ENCODE data around the gene CEP350.
"Not testable (repeated sequence)": the region's sequence is repeated elsewhere in the genome, so short reads cannot be mapped to it uniquely, and the experiment has no call there.

CEP350 gene

DNA sequence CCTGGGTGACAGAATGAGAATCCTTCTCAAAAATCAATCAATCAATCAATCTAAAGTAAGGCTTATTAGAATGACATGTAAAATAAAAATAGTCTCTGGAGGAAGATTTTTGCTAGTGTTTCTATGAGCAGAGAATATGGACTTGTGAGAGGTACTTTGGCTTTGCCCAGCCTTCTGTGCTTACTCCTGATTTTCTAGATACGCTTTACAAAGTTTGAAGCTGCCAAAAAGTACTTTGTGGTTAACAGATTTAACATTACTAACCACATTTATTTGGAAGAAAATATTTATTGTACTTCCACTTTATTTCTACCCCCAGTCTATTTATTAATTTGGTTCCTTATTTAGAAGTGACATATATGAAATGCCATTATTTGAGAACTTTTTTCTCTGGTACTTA is 41.0 kb downstream of the CEP350 start:
- Mint-ChIP-seq H3K4me3 (no peak overlapping the region), H3K4me1 (ENCODE audit: low read depth) (peaks cover 2% of the 10 kb centered on the region), H3K9me3 (no peaks in the 10 kb centered on the region), H3K36me3 (ENCODE audit: low read depth) (peaks cover 29% of the 10 kb centered on the region), H3K27me3 (ENCODE audit: low read depth) (no peaks in the 10 kb centered on the region), H3K27ac (no peak overlapping the region)
- DNase-seq (ENCODE audit: low spot score) = no peak

DNA sequence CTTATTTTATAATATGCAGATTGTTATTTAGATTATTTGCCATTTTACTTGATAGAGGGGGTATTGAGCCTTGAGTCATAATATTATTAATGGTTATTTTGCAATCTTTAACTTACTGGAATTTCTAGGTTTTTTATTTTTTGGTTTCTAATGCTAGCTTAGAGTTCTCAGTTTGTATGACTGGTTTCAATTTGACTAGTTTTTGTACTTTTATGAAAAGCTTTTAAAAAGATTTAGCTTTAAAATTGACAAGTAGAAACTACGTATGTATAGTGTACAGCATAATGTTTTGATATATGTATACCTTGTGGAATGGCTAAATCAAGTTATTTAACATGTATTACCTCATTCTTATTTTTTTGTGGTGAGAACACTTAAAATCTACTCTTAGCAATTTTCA is 41.5 kb downstream of the CEP350 start:
- Mint-ChIP-seq H3K27ac (no peak overlapping the region), H3K4me3 (no peak overlapping the region), H3K27me3 (ENCODE audit: low read depth) (no peaks in the 10 kb centered on the region), H3K9me3 (no peaks in the 10 kb centered on the region), H3K36me3 (ENCODE audit: low read depth) (peaks cover 26% of the 10 kb centered on the region), H3K4me1 (ENCODE audit: low read depth) (no peaks in the 10 kb centered on the region)
- DNase-seq (ENCODE audit: low spot score) = no peak

DNA sequence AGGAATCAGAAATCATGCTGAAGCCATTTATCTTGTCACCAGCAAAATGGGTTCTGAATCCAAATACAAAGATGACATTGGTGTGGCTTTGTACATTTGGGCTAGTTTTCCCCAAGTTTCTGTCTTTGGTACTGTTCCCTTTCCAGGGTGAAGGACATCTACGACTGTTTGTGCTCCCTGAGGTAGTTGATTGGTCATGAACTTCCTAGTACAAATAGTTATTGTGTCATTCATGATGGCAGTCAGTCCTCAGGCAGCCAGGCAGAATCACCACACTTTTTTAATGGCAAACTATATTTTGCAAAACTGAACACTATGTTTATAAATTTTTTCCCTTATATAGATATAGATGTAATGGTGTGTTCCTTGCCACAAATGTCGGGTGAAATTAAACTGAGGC is 46.0 kb downstream of the CEP350 start:
- peaks cover 2% of the 10 kb centered on the region for H3K4me1 Mint-ChIP-seq (ENCODE audit: low read depth)
- no peaks in the 10 kb centered on the region for H3K9me3 Mint-ChIP-seq
- peaks cover 20% of the 10 kb centered on the region for H3K36me3 Mint-ChIP-seq (ENCODE audit: low read depth)
- no peak for DNase-seq (ENCODE audit: low spot score)
- H3K27ac Mint-ChIP-seq = no peak overlapping the region
- H3K27me3 Mint-ChIP-seq (ENCODE audit: low read depth) = no peaks in the 10 kb centered on the region
- H3K4me3 Mint-ChIP-seq = no peak overlapping the region

DNA sequence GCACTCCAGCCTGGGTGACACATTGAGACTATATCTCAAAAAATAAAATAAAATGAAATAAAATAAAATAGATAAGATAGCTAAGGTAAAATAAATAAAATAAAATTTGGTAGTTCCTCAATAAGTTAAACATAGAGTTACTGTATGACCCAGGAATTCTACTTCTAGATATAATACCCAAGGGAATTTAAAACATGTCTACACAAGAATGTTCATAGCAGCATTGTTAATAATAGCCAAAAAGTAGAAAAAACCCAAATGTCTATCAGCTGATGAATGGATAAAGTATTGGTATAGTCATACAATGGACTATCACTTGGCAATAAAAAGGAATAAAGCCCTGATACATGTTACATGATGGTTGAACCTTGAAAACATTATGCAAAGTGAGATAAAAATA is 47.8 kb downstream of the CEP350 start:
- peaks cover 24% of the 10 kb centered on the region for H3K36me3 Mint-ChIP-seq (ENCODE audit: low read depth)
- no peaks in the 10 kb centered on the region for H3K27me3 Mint-ChIP-seq (ENCODE audit: low read depth)
- peaks cover 3% of the 10 kb centered on the region for H3K9me3 Mint-ChIP-seq
- peaks cover 2% of the 10 kb centered on the region for H3K4me1 Mint-ChIP-seq (ENCODE audit: low read depth)
- H3K4me3 Mint-ChIP-seq = no peak overlapping the region
- H3K27ac Mint-ChIP-seq = no peak overlapping the region
- no peak for DNase-seq (ENCODE audit: low spot score)

DNA sequence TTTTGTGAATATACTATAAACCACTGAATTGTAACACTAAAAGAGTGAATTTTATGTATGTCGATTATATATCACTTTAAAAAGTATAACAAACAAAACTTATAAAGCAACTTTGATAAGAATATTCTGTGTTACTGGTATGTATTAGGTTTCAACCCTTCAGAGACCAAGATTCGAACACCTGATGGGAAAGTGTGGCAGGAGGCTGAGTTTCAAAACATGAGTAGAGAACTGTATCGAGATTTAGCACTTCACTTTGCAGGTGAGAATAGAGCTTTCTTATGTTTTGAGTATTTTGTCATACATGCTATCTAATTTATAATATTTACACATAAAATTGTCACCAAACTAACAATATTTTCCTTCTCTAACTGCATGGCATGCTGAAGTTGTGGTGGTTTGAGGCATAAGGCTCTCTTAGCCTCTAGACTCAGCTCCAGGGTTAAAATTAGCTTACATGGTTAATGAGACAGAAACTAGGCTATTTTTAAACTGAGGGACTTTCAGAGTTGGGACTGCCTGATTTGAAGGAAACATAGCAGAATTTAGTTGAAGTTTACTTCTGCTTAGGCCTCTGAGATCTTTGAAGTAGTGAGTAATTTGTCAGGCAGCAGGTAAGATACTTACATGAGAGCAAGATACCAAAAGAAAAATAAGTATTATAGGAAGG is 48.6 kb downstream of the CEP350 start:
- DNase-seq (ENCODE audit: low spot score) = no peak
- no peaks in the 10 kb centered on the region for H3K27me3 Mint-ChIP-seq (ENCODE audit: low read depth)
- H3K4me3 Mint-ChIP-seq = no peak overlapping the region
- H3K36me3 Mint-ChIP-seq (ENCODE audit: low read depth) = peaks cover 30% of the 10 kb centered on the region
- peaks cover 2% of the 10 kb centered on the region for H3K4me1 Mint-ChIP-seq (ENCODE audit: low read depth)
- H3K9me3 Mint-ChIP-seq = peaks cover 3% of the 10 kb centered on the region
- H3K27ac Mint-ChIP-seq = no peak overlapping the region

DNA sequence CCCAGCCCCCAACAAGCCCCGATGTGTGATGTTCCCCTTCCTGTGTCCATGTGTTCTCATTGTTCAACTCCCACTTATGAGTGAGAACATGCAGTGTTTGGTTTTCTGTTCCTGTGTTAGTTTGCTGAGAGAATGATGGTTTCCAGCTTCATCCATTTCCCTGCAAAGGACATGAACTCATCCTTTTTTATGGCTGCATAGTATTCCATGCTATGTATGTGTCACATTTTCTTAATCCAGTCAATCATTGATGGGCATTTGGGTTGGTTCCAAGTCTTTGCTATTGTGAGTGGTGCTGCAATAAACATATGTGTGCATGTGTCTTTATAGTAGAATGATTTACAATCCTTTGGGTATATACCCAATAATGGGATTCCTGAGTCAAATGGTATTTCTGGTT is 52.2 kb downstream of the CEP350 start:
- H3K36me3 Mint-ChIP-seq (ENCODE audit: low read depth) = peaks cover 35% of the 10 kb centered on the region
- H3K27ac Mint-ChIP-seq, H3K4me3 Mint-ChIP-seq: not testable (repeated sequence)

DNA sequence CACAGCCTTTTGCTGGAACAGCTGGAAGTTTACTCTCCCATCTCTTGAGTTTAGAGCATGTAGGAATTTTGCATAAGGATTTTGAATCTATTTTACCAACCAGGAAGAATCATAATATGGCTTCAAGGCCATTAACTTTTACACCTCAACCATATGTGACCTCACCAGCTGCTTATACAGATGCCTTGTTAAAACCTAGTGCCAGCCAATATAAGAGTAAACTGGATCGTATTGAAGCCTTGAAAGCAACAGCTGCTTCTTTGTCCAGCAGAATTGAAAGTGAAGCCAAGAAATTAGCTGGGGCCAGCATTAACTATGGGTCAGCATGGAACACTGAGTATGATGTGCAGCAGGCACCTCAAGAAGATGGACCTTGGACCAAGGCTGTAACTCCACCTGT is 65.4 kb downstream of the CEP350 start:
- H3K27me3 Mint-ChIP-seq (ENCODE audit: low read depth) = no peaks in the 10 kb centered on the region
- H3K4me3 Mint-ChIP-seq = no peak overlapping the region
- H3K36me3 Mint-ChIP-seq (ENCODE audit: low read depth) = peaks cover 51% of the 10 kb centered on the region
- DNase-seq (ENCODE audit: low spot score) = no peak
- no peaks in the 10 kb centered on the region for H3K9me3 Mint-ChIP-seq
- H3K27ac Mint-ChIP-seq = no peak overlapping the region
- H3K4me1 Mint-ChIP-seq (ENCODE audit: low read depth) = no peaks in the 10 kb centered on the region

More for the DNA sequence above, 52.2 kb downstream of the CEP350 start:
- H3K4me1 Mint-ChIP-seq (ENCODE audit: low read depth); DNase-seq (ENCODE audit: low spot score); H3K9me3 Mint-ChIP-seq; H3K27me3 Mint-ChIP-seq (ENCODE audit: low read depth): not testable (repeated sequence)

DNA sequence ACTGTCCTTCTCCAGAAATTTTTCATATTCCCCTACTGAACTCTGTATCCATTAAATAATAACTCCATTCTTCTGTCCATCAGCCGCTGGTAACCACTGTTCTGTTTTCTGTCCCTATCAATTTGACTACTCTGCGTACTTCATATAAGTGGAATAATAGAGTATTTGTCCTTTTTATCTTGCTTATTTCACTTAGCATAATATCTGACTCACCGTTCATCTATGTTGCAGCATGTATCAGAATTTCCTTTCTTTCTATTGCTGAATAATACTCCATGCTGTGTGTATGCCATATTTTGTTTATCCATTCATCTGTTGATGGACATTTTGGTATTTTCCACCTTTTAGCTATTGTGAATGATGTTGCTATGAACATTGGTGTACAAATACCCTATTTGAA is 71.9 kb downstream of the CEP350 start:
- Mint-ChIP-seq H3K9me3 (no peaks in the 10 kb centered on the region), H3K27ac (no peak overlapping the region), H3K27me3 (ENCODE audit: low read depth) (no peaks in the 10 kb centered on the region), H3K36me3 (ENCODE audit: low read depth) (peaks cover 29% of the 10 kb centered on the region), H3K4me3 (no peak overlapping the region), H3K4me1 (ENCODE audit: low read depth) (no peaks in the 10 kb centered on the region)
- no peak for DNase-seq (ENCODE audit: low spot score)

DNA sequence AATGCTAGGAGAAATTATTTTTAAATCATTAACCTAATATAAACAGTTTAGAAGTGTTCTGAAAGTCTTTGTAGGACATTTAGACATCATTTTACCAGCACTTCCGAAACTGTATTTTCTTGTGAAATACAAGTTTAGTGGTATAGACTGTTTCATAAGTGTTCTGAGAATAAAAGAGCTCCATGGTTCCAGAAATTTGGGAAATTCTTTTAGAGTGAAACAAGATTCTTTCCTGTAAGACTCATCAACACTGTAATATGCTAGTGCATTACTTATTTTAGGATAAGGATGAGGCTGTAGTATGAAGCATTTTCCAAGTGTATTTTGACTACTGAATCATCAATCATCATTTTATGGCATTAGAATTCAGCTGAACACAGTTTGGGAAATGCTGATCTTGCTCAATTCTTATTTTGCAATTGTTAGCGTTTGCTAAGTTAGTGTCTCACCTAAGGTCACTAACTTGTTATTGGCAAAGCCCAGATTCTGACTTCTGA is 73.4 kb downstream of the CEP350 start:
- H3K27me3 Mint-ChIP-seq (ENCODE audit: low read depth) = no peaks in the 10 kb centered on the region
- no peak for DNase-seq (ENCODE audit: low spot score)
- H3K27ac Mint-ChIP-seq = no peak overlapping the region
- peaks cover 29% of the 10 kb centered on the region for H3K36me3 Mint-ChIP-seq (ENCODE audit: low read depth)
- no peak overlapping the region for H3K4me3 Mint-ChIP-seq
- H3K9me3 Mint-ChIP-seq = no peaks in the 10 kb centered on the region
- H3K4me1 Mint-ChIP-seq (ENCODE audit: low read depth) = no peaks in the 10 kb centered on the region

DNA sequence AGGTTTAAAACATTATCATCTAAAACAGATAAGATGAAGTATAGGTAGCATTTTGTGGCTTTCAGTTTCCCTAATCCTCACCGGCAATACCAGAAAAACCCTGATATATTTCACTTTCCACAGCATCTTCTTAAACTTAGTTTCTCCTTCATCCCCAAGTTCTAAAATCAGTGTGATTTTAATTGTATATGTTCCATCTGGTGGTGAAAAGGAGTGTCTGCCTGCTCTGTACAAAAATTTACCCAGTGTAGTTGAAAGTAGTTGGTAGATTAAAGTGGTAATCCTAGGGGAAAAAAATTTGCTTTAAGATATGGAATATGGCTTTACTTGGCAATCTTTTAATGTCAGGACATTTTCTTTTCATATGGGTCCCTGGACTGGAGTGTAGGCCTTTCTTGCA is 74.3 kb downstream of the CEP350 start:
- no peak overlapping the region for H3K27ac Mint-ChIP-seq
- H3K4me1 Mint-ChIP-seq (ENCODE audit: low read depth) = peaks cover 2% of the 10 kb centered on the region
- H3K27me3 Mint-ChIP-seq (ENCODE audit: low read depth) = no peaks in the 10 kb centered on the region
- DNase-seq (ENCODE audit: low spot score) = no peak
- H3K4me3 Mint-ChIP-seq = no peak overlapping the region
- H3K9me3 Mint-ChIP-seq = no peaks in the 10 kb centered on the region
- H3K36me3 Mint-ChIP-seq (ENCODE audit: low read depth) = peaks cover 30% of the 10 kb centered on the region

DNA sequence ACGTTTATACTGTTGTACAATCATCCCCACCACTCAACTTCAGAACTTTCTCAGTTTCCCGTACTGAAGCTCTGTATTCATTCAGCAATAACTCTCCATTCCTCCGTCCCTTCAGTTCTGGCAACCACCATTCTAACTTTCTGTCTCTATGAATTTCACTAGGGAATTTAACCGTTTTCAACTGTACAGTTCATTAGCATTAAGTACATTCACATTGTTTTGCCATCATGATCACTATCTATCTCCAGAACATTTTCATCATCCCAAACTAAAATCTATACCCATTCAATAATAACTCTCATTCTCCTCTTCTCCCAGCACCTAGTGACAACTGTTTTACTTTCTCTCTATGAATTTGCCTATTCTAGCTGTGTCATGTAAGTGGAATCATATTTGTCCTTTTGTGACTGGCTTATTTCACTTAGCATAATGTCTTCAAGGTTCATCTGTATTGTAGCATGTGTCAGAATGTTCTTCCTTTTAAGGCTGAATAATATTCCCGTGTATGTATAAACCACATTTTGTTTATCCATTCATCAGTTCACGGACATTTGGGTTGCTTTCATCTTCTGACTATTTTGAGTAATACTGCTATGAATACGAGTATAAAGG is 75.0 kb downstream of the CEP350 start:
- Mint-ChIP-seq H3K36me3 (ENCODE audit: low read depth) (peaks cover 34% of the 10 kb centered on the region), H3K4me1 (ENCODE audit: low read depth) (peaks cover 2% of the 10 kb centered on the region), H3K27ac (no peak overlapping the region), H3K4me3 (no peak overlapping the region), H3K9me3 (no peaks in the 10 kb centered on the region), H3K27me3 (ENCODE audit: low read depth) (no peaks in the 10 kb centered on the region)
- no peak for DNase-seq (ENCODE audit: low spot score)

DNA sequence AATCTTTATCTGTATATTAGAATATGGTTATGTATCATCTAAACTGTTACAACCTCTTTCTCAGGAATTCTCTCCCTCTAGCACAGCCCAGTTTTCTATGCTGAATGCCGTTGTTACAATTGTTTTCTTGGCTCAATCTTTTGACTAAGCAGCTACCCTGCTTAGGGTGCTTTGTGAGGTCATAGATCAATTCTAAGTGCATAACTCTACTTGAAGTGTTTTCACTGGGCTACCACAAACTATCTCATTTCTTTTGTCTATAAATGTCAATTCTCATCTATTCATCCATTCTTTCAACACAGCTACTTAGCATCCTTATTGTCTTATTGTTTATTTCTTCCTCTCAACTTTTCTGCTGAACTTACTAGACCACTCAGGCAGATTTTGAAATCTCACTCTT is 77.1 kb downstream of the CEP350 start:
- Mint-ChIP-seq H3K27ac (no peak overlapping the region), H3K36me3 (ENCODE audit: low read depth) (peaks cover 38% of the 10 kb centered on the region), H3K4me3 (no peak overlapping the region), H3K27me3 (ENCODE audit: low read depth) (no peaks in the 10 kb centered on the region), H3K4me1 (ENCODE audit: low read depth) (peaks cover 2% of the 10 kb centered on the region), H3K9me3 (no peaks in the 10 kb centered on the region)
- DNase-seq (ENCODE audit: low spot score) = no peak

DNA sequence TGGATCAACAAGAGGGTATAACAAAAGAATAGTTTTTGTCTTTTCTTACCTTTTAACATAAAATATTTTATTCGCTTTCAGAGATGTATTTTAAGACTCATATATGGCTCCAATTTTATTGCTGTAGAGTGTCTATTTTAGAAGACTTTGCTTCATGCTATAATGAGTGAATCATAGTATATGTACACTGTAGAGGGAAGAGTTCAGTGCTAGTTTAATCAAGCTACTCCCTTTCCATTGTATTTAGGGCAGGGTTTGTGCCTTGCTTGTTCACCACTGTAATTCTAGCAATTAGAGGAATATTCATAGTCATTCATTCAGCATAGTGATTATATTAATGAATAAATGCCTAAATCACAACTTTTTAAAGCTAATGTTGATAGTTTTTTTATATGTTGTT is 78.8 kb downstream of the CEP350 start:
- Mint-ChIP-seq H3K9me3 (no peaks in the 10 kb centered on the region), H3K4me1 (ENCODE audit: low read depth) (peaks cover 2% of the 10 kb centered on the region), H3K4me3 (no peak overlapping the region), H3K27me3 (ENCODE audit: low read depth) (no peaks in the 10 kb centered on the region), H3K27ac (no peak overlapping the region), H3K36me3 (ENCODE audit: low read depth) (peaks cover 49% of the 10 kb centered on the region)
- DNase-seq (ENCODE audit: low spot score) = no peak

DNA sequence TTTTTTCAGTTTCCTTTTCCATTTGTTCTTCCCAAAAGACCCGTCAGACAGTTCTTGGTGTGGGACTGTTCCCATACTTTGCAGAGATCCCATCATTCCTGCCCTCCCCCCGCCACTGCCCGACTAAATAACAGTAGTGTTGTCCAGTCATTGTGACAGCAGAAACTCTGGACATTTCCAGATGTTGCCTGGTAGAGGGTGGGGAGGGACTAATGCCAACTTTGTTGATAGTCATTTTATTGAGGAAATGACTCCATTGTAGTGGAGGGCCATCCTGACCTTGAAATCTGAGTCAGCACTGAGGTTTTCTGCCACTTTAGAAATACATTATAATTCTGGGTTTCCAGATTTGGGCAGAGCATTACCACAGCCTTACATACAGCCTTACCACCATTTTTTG is 85.4 kb downstream of the CEP350 start:
- Mint-ChIP-seq H3K27me3 (ENCODE audit: low read depth) (no peaks in the 10 kb centered on the region), H3K4me1 (ENCODE audit: low read depth) (no peaks in the 10 kb centered on the region), H3K9me3 (no peaks in the 10 kb centered on the region), H3K36me3 (ENCODE audit: low read depth) (peaks cover 58% of the 10 kb centered on the region), H3K27ac (no peak overlapping the region), H3K4me3 (no peak overlapping the region)
- DNase-seq (ENCODE audit: low spot score) = no peak

DNA sequence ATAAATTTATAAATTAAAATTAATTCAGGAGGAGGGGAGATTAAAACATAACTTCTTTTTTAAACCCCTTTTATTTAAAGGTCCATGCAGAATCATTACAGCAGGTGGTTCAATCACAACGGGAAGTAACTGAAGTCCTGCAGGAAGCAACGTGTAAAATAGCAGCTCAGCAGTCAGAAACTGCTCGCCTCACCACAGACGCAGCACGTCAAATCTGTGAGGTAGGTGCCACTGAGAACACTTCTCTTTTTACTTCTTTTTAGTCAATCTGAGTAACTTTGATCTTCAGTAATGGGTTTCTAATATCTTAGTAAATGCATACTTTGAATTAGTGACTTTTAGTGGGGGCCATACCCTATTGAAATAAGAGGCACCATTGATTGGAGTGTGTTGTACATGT is 87.0 kb downstream of the CEP350 start:
- no peak for DNase-seq (ENCODE audit: low spot score)
- Mint-ChIP-seq H3K4me1 (ENCODE audit: low read depth) (no peaks in the 10 kb centered on the region), H3K27ac (no peak overlapping the region), H3K9me3 (no peaks in the 10 kb centered on the region), H3K27me3 (ENCODE audit: low read depth) (no peaks in the 10 kb centered on the region), H3K4me3 (no peak overlapping the region), H3K36me3 (ENCODE audit: low read depth) (peaks cover 60% of the 10 kb centered on the region)

Data from T-helper 2 cell treated with Interferon-gamma antibody and Interleukin-4, amounts not matched to agents 5 μg/mL and 100 μg/mL, for 36 hours (primary cell).